HepG2 (cell line): Measurements from ENCODE around the gene C17orf58. TPM values are rescaled to one million over a fixed set of nuclear protein-coding genes. Genes with fewer than 3 reads are reported as not detected.

Source experiments
- GTF2F1 ChIP-seq: fragments of 150-350 bp; IDR thresholded peaks from 2 replicates; pipeline ENCODE4 v1.6.1; 2014; ENCODE audit warnings: low read length
- MEIS1 ChIP-seq: sonication (generic); formaldehyde crosslinking; IDR thresholded peaks from 2 replicates; pipeline ENCODE4 v1.9.0; 2021; ENCODE audit warnings: mild to moderate bottlenecking, missing genetic modification reagents, moderate library complexity, borderline replicate concordance
- NR2F1 ChIP-seq, 2 experiments: fragments of 450-650 bp in 1 of 2; formaldehyde crosslinking in 1 of 2; IDR thresholded peaks; 2 replicates each; pipeline versions ENCODE4 v1.5.0 to v1.6.1; 2016 to 2020; ENCODE audit warnings: mild to moderate bottlenecking in 1 of 2, missing compliant biosample characterization in 1 of 2, missing genetic modification reagents in 1 of 2, moderate library complexity in 1 of 2
- PHF8 ChIP-seq: sonication (generic); formaldehyde crosslinking; IDR thresholded peaks from 2 replicates; pipeline ENCODE4 v1.5.0; 2020; ENCODE audit warnings: missing genetic modification reagents
- ZNF318 ChIP-seq: sonication (generic); formaldehyde crosslinking; IDR thresholded peaks from 2 replicates; pipeline ENCODE4 v1.4.0; 2020; ENCODE audit warnings: mild to moderate bottlenecking, missing genetic modification reagents
- polyA plus RNA-seq, 8 experiments: library from polyadenylated mRNA; depleted of rRNA in 3 of 8; stranded (reverse) in 7 of 8; unstranded in 1 of 8; fragments of >200 nt; fragmentation: Illumina TruSeq in 4 of 8; extraction: Trizol in 4 of 8; gene quantifications; 2 replicates each; pipeline versions ENCODE4 v1.2.1 to v1.2.3, GENCODE V29; 2011 to 2016; ENCODE audit warnings: low read depth in 4 of 8, missing spikeins in 1 of 8, mixed read lengths in 1 of 8; ENCODE audit not compliant: insufficient read depth in 1 of 8
- total RNA-seq, 5 experiments: library from RNA; depleted of rRNA; stranded (reverse); fragments of >200 nt; fragmentation: Illumina TruSeq; extraction: Trizol; gene quantifications; 2 replicates each; pipeline ENCODE4 v1.2.3, GENCODE V29; 2016; ENCODE audit warnings: low read depth in 1 of 5
- TF ChIP-seq, protein P1 (sequence below): sonication (generic); formaldehyde crosslinking; IDR thresholded peaks from 2 replicates; pipeline ENCODE4 v1.5.1; 2020; ENCODE audit warnings: mild to moderate bottlenecking, missing genetic modification reagents, borderline replicate concordance
- TF ChIP-seq, protein P2 (sequence below): sonication (generic); formaldehyde crosslinking; IDR thresholded peaks from 2 replicates; pipeline ENCODE4 v1.8.1; 2022; ENCODE audit warnings: low read depth, mild to moderate bottlenecking, missing genetic modification reagents

The C17orf58 gene
- total and polyA plus RNA-seq, 2 of the 13 experiments (the other 11 are each of a cell fraction or from before 2014, with no cell fraction given) = 15.6 to 15.8 TPM

- TF ChIP-seq, protein P1, sequence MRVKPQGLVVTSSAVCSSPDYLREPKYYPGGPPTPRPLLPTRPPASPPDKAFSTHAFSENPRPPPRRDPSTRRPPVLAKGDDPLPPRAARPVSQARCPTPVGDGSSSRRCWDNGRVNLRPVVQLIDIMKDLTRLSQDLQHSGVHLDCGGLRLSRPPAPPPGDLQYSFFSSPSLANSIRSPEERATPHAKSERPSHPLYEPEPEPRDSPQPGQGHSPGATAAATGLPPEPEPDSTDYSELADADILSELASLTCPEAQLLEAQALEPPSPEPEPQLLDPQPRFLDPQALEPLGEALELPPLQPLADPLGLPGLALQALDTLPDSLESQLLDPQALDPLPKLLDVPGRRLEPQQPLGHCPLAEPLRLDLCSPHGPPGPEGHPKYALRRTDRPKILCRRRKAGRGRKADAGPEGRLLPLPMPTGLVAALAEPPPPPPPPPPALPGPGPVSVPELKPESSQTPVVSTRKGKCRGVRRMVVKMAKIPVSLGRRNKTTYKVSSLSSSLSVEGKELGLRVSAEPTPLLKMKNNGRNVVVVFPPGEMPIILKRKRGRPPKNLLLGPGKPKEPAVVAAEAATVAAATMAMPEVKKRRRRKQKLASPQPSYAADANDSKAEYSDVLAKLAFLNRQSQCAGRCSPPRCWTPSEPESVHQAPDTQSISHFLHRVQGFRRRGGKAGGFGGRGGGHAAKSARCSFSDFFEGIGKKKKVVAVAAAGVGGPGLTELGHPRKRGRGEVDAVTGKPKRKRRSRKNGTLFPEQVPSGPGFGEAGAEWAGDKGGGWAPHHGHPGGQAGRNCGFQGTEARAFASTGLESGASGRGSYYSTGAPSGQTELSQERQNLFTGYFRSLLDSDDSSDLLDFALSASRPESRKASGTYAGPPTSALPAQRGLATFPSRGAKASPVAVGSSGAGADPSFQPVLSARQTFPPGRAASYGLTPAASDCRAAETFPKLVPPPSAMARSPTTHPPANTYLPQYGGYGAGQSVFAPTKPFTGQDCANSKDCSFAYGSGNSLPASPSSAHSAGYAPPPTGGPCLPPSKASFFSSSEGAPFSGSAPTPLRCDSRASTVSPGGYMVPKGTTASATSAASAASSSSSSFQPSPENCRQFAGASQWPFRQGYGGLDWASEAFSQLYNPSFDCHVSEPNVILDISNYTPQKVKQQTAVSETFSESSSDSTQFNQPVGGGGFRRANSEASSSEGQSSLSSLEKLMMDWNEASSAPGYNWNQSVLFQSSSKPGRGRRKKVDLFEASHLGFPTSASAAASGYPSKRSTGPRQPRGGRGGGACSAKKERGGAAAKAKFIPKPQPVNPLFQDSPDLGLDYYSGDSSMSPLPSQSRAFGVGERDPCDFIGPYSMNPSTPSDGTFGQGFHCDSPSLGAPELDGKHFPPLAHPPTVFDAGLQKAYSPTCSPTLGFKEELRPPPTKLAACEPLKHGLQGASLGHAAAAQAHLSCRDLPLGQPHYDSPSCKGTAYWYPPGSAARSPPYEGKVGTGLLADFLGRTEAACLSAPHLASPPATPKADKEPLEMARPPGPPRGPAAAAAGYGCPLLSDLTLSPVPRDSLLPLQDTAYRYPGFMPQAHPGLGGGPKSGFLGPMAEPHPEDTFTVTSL = 0 out of 2 replicates have a peak, but pooled peaks have one; percentile 8
- TF ChIP-seq NR2F1 (CRISPR knock-in tag; IDR thresholded peaks at IDR 0.05) (no peak), PHF8 (peak; percentile 12; the same call in 1 of the 2 replicates), MEIS1 (0 out of 2 replicates have a peak, but pooled peaks have one; percentile 9), GTF2F1 (no peak), ZNF318 (no peak)
- TF ChIP-seq, protein P2, sequence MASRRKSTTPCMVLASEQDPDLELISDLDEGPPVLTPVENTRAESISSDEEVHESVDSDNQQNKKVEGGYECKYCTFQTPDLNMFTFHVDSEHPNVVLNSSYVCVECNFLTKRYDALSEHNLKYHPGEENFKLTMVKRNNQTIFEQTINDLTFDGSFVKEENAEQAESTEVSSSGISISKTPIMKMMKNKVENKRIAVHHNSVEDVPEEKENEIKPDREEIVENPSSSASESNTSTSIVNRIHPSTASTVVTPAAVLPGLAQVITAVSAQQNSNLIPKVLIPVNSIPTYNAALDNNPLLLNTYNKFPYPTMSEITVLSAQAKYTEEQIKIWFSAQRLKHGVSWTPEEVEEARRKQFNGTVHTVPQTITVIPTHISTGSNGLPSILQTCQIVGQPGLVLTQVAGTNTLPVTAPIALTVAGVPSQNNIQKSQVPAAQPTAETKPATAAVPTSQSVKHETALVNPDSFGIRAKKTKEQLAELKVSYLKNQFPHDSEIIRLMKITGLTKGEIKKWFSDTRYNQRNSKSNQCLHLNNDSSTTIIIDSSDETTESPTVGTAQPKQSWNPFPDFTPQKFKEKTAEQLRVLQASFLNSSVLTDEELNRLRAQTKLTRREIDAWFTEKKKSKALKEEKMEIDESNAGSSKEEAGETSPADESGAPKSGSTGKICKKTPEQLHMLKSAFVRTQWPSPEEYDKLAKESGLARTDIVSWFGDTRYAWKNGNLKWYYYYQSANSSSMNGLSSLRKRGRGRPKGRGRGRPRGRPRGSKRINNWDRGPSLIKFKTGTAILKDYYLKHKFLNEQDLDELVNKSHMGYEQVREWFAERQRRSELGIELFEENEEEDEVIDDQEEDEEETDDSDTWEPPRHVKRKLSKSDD (CRISPR knock-in tag) = 0 out of 2 replicates have a peak, but pooled peaks have one; percentile 5
Measured at GRCh38 chr17:68020409-68020756, 24.1 kb upstream of the C17orf58 start (continued).
